ENCODE measurements around the gene ZNF460.

GRCh38 chr19:57276430-57276829 lies 3.9 kb upstream of the ZNF460 start:
- TF ChIP-seq CTCF (conservative IDR thresholded peaks at IDR 0.05 in 1 of 2, IDR thresholded peaks at IDR 0.05 in 1 of 2; ENCODE audit: low read depth in 1 of 2, low read length in 2 of 2) (no peak), EZH2 (IDR thresholded peaks at IDR 0.05; ENCODE audit: low read length, missing control alignments) (no peak)

Data from fibroblast of lung (primary cell).